ENCODE measurements around the gene ZNF592. TPM values are rescaled to one million over a fixed set of nuclear protein-coding genes. Genes with fewer than 3 reads are reported as not detected.

ZNF592 gene
- total and polyA plus RNA-seq, 2 of the 13 experiments (the other 11 are each of a cell fraction or from before 2014, with no cell fraction given): 8.2 to 9.8 TPM

DNA sequence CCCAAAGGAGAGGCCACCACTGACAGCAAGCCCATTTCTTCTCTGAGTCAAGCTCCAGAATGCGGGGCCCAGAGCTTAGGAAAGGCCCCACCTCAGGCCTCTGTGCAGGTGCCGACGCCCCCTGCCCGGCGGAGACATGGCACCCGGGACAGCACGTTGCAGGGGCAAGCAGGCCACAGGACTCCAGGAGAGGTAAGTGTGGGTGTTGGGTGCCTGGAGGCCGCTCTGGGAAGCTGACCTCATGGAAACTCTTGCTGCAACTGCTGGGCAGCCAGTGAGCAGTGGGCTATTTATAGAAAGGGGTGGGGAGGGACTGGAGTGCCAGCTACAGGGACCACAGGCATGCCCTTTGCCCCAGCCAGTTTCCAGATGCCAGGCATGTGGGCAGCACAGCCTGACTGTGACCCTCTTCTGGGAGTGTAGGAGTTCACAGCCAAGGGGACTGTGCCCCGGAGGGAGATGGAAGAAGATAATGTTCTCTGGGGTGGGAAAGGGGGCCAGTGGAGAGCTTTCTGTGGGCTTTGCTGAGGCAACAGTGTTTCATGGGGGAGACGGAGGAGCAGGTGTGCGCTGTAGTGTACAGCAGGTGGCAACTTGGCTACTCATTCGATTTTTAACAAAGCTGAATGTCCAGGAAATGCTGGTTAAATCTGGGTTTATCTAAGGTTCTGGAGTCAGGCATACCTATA lies 92.5 kb downstream of the ZNF592 start (continued):
- TF ChIP-seq, protein P1, sequence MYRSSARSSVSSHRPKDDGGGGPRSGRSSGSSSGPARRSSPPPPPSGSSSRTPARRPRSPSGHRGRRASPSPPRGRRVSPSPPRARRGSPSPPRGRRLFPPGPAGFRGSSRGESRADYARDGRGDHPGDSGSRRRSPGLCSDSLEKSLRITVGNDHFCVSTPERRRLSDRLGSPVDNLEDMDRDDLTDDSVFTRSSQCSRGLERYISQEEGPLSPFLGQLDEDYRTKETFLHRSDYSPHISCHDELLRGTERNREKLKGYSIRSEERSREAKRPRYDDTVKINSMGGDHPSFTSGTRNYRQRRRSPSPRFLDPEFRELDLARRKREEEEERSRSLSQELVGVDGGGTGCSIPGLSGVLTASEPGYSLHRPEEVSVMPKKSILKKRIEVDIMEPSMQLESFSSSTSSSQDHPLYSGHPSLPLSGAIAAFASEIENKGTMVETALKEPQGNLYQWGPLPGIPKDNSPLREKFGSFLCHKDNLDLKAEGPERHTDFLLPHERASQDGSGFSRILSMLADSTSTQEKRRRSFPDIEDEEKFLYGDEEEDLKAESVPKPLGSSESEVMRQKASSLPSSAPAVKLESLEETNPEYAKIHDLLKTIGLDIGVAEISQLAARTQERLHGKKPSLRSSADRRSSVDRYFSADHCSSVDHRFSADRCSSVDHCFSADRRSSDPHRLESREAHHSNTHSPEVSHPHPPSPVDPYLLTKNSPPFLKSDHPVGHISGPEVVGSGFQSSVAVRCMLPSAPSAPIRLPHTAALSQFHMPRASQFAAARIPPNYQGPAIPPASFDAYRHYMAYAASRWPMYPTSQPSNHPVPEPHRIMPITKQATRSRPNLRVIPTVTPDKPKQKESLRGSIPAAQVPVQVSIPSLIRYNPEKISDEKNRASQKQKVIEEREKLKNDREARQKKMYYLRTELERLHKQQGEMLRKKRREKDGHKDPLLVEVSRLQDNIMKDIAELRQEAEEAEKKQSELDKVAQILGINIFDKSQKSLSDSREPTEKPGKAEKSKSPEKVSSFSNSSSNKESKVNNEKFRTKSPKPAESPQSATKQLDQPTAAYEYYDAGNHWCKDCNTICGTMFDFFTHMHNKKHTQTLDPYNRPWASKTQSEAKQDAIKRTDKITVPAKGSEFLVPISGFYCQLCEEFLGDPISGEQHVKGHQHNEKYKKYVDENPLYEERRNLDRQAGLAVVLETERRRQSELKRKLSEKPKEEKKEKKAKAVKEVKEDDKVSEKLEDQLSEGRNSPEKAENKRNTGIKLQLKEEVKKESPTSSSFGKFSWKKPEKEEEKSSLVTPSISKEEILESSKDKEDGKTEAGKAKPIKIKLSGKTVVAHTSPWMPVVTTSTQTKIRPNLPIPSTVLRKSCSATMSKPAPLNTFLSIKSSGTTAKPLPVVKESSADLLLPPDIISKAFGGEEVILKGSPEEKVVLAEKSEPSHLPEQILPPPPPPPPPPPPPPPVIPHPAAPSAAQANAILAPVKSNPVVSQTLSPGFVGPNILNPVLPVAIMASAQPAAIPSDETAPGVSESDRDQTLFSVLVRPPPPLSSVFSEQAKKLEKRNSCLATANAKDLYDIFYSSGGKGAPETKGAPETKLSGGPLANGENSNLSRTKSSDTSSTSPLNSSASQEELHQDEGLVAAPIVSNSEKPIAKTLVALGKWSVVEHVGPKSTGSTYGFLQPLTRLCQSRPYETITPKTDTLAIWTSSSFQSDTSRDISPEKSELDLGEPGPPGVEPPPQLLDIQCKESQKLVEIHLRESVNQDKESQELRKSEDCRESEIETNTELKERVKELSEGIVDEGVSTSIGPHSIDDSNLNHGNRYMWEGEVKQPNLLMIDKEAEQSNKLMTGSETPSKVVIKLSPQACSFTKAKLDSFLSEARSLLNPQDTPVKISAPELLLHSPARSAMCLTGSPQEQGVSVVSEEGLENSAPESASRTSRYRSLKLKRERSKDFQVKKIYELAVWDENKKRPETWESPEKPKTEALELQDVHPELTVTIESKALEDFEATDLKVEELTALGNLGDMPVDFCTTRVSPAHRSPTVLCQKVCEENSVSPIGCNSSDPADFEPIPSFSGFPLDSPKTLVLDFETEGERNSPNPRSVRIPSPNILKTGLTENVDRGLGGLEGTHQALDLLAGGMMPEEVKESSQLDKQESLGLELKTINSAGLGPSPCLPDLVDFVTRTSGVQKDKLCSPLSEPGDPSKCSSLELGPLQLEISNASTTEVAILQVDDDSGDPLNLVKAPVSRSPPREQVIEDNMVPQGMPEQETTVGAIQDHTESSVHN (CRISPR knock-in tag; IDR thresholded peaks at IDR 0.05): no peak
- no peak for TF ChIP-seq ZNF572 (CRISPR knock-in tag; IDR thresholded peaks at IDR 0.05)
- TF ChIP-seq HMG20A (CRISPR knock-in tag; IDR thresholded peaks at IDR 0.05; ENCODE audit: borderline replicate concordance): 0 out of 2 replicates have a peak, but pooled peaks have one; percentile 18
- TF ChIP-seq PHF20 (CRISPR knock-in tag; IDR thresholded peaks at IDR 0.05): no peak
- TF ChIP-seq HES4 (CRISPR knock-in tag; IDR thresholded peaks at IDR 0.05; ENCODE audit: borderline replicate concordance): no peak
- no peak for TF ChIP-seq AGO1 (IDR thresholded peaks at IDR 0.05; ENCODE audit: low read depth, low read length, poor library complexity, severe bottlenecking)
- 0 out of 2 replicates have a peak, but pooled peaks have one; percentile 17 for TF ChIP-seq ZFX (CRISPR knock-in tag; IDR thresholded peaks at IDR 0.05; ENCODE audit: low read depth)
- TF ChIP-seq ZNF615 (CRISPR knock-in tag; IDR thresholded peaks at IDR 0.05; ENCODE audit: borderline replicate concordance): no peak
- no peak for TF ChIP-seq SNAPC2 (CRISPR knock-in tag; IDR thresholded peaks at IDR 0.05)
- no peak for TF ChIP-seq SMAD3 (CRISPR knock-in tag; IDR thresholded peaks at IDR 0.05)
- TF ChIP-seq, protein P2, sequence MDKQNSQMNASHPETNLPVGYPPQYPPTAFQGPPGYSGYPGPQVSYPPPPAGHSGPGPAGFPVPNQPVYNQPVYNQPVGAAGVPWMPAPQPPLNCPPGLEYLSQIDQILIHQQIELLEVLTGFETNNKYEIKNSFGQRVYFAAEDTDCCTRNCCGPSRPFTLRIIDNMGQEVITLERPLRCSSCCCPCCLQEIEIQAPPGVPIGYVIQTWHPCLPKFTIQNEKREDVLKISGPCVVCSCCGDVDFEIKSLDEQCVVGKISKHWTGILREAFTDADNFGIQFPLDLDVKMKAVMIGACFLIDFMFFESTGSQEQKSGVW (CRISPR knock-in tag; IDR thresholded peaks at IDR 0.05; ENCODE audit: borderline replicate concordance): no peak
